ENCODE results near the gene MTMR6.

The MTMR6 gene

DNA sequence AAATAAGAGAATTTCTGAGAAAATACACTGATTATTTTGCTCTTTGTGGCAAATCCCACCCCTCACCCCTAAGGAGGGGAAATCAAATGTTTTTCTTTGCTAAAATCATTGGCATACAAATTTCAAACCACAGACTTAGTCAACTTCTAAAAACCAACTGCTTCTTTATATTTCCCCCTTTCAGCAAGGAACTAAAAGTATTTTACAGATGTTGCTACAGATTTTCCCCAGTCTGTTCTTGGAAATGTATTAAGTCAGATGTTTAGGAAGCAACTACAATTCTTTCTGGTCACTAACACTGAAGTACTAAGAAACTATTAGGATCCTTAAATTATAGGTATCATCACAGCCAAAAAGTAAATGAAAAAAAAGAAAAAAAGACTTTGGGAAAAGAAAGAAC is 6.9 kb downstream of the MTMR6 start:
- DNase-seq (ENCODE audit: low read depth in 2 of 2, low spot score in 1 of 2), result no peak

DNA sequence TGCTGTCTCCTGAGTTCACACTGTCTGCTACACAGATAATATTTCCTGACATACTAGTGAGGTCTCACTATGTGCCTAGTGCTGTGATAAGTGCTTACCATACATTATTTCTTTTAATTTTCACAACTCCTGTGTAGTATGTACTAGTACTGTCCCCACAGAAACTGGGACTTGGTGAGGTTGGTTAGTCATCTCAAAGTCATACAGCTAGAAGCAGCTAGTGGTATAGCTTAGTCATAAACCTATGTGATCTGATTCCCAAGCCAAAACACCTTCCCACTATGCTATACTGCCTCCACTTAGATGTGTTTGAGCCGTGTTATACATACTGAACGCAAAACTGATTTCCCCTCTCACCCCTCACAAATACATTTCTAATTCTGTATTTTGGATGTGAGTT is 10.5 kb downstream of the MTMR6 start:
- DNase-seq (ENCODE audit: low read depth in 2 of 2, low spot score in 1 of 2), result no peak

GRCh38 chr13:25268561-25268960 is 18.7 kb downstream of the MTMR6 start:
- no peak for DNase-seq (ENCODE audit: low read depth in 2 of 2, low spot score in 1 of 2)

DNA sequence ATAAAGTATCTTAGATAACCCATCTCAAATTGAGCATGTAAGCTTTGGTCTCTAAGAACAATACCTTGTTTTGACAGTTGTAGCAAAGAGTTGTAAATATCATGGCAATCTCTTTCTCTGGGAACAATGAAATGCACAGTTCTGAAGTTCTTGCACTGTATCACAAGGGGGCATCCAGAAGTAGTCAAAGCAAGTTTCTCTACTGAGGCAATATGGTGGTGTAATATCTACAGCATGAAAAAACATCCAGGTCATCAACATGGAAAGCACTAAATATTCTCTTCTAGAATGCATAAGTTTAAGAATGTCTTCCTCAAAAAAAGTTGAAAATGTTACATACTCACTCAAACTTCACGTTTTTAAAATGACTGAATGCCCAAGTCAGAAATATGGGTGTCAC is 19.6 kb downstream of the MTMR6 start:
- no peak for DNase-seq (ENCODE audit: low read depth in 2 of 2, low spot score in 1 of 2)

- DNase-seq (ENCODE audit: low read depth in 2 of 2, low spot score in 1 of 2), result no peak
Measured at GRCh38 chr13:25266706-25267105, 20.6 kb downstream of the MTMR6 start.

GRCh38 chr13:25262261-25262660 is 25.0 kb downstream of the MTMR6 start:
- no peak for DNase-seq (ENCODE audit: low read depth in 2 of 2, low spot score in 1 of 2)

DNA sequence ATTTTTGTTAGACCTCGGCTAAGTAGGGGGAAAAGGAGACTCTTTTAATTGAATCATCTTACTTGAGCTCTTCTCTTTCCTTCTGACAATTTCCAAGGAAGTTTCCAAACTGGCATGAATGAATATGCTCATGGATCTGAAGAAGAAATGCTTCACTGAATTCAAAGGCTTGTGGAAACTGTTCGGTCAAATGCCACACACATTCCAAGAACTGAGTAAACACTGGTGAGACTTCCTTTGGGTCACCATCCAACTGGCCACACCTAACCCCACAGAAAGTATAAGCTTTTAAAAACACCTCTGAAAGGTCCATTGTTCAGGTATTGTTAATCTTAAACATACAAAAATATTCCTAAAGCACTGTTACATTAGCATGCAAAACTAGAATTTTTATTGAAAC is 33.6 kb downstream of the MTMR6 start:
- DNase-seq (ENCODE audit: low read depth in 2 of 2, low spot score in 1 of 2), result no peak

- DNase-seq (ENCODE audit: low read depth in 2 of 2, low spot score in 1 of 2), result no peak
Measured at GRCh38 chr13:25252752-25253151, 34.5 kb downstream of the MTMR6 start.

GRCh38 chr13:25252225-25252624 is 35.1 kb downstream of the MTMR6 start:
- no peak for DNase-seq (ENCODE audit: low read depth in 2 of 2, low spot score in 1 of 2)

DNA sequence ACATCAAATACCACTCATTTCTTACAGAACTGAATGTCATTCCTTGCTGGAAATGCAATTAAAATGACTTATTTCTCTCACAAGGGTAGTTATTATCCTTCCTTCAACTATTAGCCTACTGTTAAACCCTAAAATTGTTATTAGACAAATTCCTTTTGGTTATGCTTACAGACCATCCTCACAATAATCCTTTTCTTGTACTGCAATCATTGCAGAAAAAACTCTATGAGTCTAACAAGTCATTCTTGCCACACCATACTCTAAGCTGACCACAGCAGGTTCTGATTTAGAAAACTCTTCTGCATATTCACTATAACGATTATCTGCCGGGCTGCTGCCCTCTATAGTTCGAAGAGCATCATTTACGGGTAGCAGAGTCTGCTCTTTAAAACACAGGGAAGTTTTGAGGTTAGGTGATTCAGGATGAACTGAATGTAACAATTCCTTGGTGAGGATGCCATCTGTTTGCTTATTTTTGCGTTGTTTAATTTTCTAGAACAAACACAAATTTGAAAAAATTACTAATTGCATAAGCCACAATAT is 38.2 kb downstream of the MTMR6 start:
- no peak for DNase-seq (ENCODE audit: low read depth in 2 of 2, low spot score in 1 of 2)

DNA sequence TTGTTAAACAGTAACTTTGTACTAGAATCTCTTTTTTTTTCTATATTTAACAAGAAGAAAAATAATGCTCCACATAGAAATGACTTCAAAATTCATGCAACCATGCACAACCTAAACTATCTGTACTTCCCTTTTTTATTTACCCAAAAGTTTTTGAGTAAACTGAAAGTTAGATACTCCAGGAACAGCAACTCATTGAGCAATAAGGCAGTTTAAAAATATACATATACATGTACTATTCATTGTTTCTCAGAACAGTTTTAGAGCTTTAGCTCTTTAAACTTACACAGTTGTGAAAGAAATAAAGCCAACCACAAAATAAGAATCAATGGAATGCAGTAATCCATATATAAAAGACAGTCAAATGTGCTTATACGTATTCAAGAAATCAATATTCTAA is 39.2 kb downstream of the MTMR6 start:
- no peak for DNase-seq (ENCODE audit: low read depth in 2 of 2, low spot score in 1 of 2)

GRCh38 chr13:25247360-25247759 is 39.9 kb downstream of the MTMR6 start:
- no peak for DNase-seq (ENCODE audit: low read depth in 2 of 2, low spot score in 1 of 2)

DNA sequence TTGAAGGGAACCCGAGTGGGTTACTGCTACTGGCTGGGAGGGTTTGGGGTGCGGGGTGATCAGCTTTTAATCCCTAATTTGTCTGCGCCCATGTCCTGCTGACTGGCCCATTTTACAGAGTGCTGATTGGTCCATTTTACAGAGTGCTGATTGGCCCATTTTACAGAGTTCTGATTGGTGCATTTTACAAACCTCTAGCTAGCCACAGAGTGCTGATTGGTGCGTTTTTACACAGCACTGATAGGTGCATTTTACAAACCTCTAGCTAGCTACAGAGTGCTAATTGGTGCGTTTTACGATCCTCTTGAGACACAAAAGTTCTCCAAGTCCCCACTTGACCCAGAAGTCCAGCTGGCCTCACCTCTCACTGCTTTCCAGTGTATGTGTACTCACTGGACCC is 43.2 kb downstream of the MTMR6 start:
- no peak for DNase-seq (ENCODE audit: low read depth in 2 of 2, low spot score in 1 of 2)

DNA sequence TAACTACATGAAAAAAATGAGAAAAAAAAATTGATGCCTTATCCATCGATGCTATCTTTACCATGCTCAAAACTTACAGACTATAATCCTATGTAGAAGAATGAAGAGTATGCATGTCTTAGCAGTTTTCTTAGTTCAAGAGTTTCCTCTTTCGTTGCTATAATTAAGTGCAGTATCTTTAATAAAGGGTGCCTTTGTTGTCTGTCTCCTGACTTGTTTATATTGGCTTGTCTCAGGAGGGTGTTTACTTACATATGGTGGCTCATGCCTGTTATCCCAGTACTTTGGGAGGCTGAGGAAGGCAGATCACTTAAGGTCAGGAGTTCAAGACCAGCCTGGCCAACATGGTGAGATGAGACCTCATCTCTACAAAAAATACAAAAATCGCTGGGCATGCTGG is 44.3 kb downstream of the MTMR6 start:
- no peak for DNase-seq (ENCODE audit: low read depth in 2 of 2, low spot score in 1 of 2)

GRCh38 chr13:25241007-25241406 is 46.3 kb downstream of the MTMR6 start:
- no peak for DNase-seq (ENCODE audit: low read depth in 2 of 2, low spot score in 1 of 2)

GRCh38 chr13:25237083-25237482 is 50.2 kb downstream of the MTMR6 start:
- no peak for DNase-seq (ENCODE audit: low read depth in 2 of 2, low spot score in 1 of 2)

DNA sequence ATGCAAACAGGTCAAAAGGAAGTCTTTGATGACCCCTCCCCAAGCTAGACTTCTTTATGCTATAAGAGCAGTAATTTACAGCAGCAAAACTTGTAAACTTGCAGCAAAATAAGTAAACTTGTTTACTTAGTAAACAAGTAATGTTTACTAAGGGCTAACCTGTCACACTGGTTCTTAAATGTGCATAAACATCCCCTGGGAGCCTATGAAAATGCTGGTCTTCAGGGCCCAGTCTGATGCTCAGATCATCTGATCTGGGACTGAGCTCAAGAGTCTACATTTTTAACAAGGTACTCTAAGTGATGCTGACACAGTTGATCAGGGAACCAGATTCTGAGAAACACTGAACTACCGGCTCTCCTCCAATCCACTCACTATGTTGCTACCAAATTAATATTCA is 53.4 kb downstream of the MTMR6 start:
- no peak for DNase-seq (ENCODE audit: low read depth in 2 of 2, low spot score in 1 of 2)

DNA sequence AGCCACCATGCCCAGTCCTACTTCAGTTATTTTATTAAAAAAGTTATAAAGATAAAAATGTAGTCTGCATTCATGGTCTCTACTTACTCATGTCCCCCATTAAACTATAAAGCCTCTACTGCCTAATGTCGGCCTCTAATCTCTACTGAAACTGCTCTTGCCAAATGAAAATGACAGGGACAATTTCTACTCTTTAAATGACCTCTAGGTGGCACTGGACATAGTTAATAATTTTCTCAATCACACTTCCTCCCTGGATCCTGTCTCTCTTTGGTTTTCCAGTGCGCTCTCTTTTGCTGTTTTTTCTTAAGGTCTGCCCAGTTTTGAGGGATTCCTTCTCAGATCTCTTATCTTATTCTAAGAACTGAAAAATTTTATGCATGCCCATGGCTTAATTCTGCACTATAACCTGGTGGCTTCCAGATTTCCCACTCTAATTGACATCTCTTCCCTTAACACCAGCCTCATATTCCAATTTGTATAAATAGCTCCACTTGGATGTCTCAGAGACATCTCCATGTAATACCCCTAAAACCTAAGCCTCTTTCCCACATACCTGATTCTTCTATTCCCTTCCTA is 54.3 kb downstream of the MTMR6 start:
- DNase-seq (ENCODE audit: low read depth in 2 of 2, low spot score in 1 of 2), result no peak

- no peak for DNase-seq (ENCODE audit: low read depth in 2 of 2, low spot score in 1 of 2)
Measured at GRCh38 chr13:25231517-25231916, 55.8 kb downstream of the MTMR6 start.

GRCh38 chr13:25227690-25228089 is 59.6 kb downstream of the MTMR6 start:
- no peak for DNase-seq (ENCODE audit: low read depth in 2 of 2, low spot score in 1 of 2)

GRCh38 chr13:25225970-25226369 is 61.3 kb downstream of the MTMR6 start:
- DNase-seq (ENCODE audit: low read depth in 2 of 2, low spot score in 1 of 2), result no peak

- no peak for DNase-seq (ENCODE audit: low read depth in 2 of 2, low spot score in 1 of 2)
Measured at GRCh38 chr13:25224151-25224550, 63.1 kb downstream of the MTMR6 start.

DNA sequence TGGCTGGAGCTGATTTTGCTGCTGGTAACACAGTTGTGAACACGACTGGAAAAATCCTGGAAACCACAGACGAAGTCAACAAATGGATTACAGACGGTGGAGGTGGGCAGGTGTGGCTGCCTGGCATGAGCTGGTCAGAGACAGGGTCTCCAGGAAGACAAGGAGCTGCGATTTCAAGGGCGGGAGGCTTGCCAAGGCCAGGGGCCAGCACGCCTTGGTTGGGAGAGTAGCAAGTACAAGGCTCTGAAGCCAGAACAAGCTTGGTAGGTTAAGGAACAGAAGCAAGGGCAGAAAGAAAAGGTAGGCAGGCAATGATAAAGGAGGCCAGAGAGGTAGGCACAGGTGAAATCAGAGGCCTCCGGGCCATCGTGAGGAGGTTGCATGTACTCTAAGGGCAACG is 64.5 kb downstream of the MTMR6 start:
- no peak for DNase-seq (ENCODE audit: low read depth in 2 of 2, low spot score in 1 of 2)

- DNase-seq (ENCODE audit: low read depth in 2 of 2, low spot score in 1 of 2), result no peak
Measured at GRCh38 chr13:25218019-25218418, 69.3 kb downstream of the MTMR6 start.

Data from stimulated activated CD8-positive, alpha-beta memory T cell treated with anti-CD3 and anti-CD28 coated beads, Interleukin-4, amount 100 ng/mL, for 4 hours (primary cell).